Keratinocyte (primary cell): Measurements from ENCODE around the gene KMT2B.

Source experiments
- EZH2 ChIP-seq: IDR thresholded peaks from one replicate; pipeline ENCODE4 v1.6.1; 2012; ENCODE audit warnings: inconsistent platforms, mild to moderate bottlenecking, low read length, moderate library complexity
- TF ChIP-seq, protein P1 (sequence below), 3 experiments: IDR thresholded peaks in 1 of 3; conservative IDR thresholded peaks in 1 of 3; optimal IDR thresholded peaks in 1 of 3; 2 replicates in 2 of 3; 3 replicates in 1 of 3; pipeline versions ENCODE3 to v1.5.1; 2011; ENCODE audit warnings: low read length in 3 of 3, mild to moderate bottlenecking in 3 of 3, moderate library complexity in 2 of 3, control low read depth in 1 of 3, inconsistent platforms in 1 of 3; ENCODE audit not compliant: insufficient read depth in 2 of 3; ENCODE audit errors: extremely low read depth in 1 of 3

GRCh38 chr19:35719402-35720162 is 1.8 kb downstream of the KMT2B start:
- TF ChIP-seq, protein P1, sequence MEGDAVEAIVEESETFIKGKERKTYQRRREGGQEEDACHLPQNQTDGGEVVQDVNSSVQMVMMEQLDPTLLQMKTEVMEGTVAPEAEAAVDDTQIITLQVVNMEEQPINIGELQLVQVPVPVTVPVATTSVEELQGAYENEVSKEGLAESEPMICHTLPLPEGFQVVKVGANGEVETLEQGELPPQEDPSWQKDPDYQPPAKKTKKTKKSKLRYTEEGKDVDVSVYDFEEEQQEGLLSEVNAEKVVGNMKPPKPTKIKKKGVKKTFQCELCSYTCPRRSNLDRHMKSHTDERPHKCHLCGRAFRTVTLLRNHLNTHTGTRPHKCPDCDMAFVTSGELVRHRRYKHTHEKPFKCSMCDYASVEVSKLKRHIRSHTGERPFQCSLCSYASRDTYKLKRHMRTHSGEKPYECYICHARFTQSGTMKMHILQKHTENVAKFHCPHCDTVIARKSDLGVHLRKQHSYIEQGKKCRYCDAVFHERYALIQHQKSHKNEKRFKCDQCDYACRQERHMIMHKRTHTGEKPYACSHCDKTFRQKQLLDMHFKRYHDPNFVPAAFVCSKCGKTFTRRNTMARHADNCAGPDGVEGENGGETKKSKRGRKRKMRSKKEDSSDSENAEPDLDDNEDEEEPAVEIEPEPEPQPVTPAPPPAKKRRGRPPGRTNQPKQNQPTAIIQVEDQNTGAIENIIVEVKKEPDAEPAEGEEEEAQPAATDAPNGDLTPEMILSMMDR (optimal IDR thresholded peaks at IDR 0.05 in 1 of 3, IDR thresholded peaks at IDR 0.05 in 1 of 3, conservative IDR thresholded peaks at IDR 0.05 in 1 of 3; ENCODE audit: extremely low read depth in 1 of 3, insufficient read depth in 2 of 3, low read length in 3 of 3) = no peak
- no peak for TF ChIP-seq EZH2
